Measurements from ENCODE around the gene RAI1.

GRCh38 chr17:17782523-17783115, 101.4 kb downstream of the RAI1 start:
- TF ChIP-seq POLR2AphosphoS5 (IDR thresholded peaks at IDR 0.05; ENCODE audit: low read depth, low read length) (no peak), POLR2A (IDR thresholded peaks at IDR 0.05; ENCODE audit: low read depth, low read length) (no peak)
